GM21526 (cell line): ENCODE data around the gene DUSP9.
"Not testable (repeated sequence)": the region's sequence is repeated elsewhere in the genome, so short reads cannot be mapped to it uniquely, and the experiment has no call there.

Experiments
- ATAC-seq: cut with Tn5 transposase; IDR thresholded peaks from one replicate; pipeline ENCODE4 v1.9.1; 2021; ENCODE audit warnings: moderate library complexity; ENCODE audit not compliant: unreplicated experiment, low FRiP score

DUSP9 gene

GRCh38 chrX:153670748-153671588 is 24.0 kb downstream of the DUSP9 start:
- no peak for ATAC-seq

GRCh38 chrX:153671589-153672530 is 24.9 kb downstream of the DUSP9 start:
- no peak for ATAC-seq

GRCh38 chrX:153672531-153673427 is 25.8 kb downstream of the DUSP9 start:
- ATAC-seq = no peak

- ATAC-seq = no peak
These were observed 26.6 kb downstream of the DUSP9 start, which contains the start of gene PNCK for GRCh38 chrX:153673428-153674218. Gene PNCK (minus strand): TSS chrX:153673813. CDS start chrX:153673076, 737 bp downstream.

- no peak for ATAC-seq
These were observed 27.3 kb downstream of the DUSP9 start for GRCh38 chrX:153674219-153674851.

GRCh38 chrX:153681175-153681574 is 34.2 kb downstream of the DUSP9 start:
- no peak for ATAC-seq

GRCh38 chrX:153683486-153683885 is 36.5 kb downstream of the DUSP9 start:
- not testable (repeated sequence) for ATAC-seq

GRCh38 chrX:153684467-153685155 is 37.6 kb downstream of the DUSP9 start:
- ATAC-seq = no peak

GRCh38 chrX:153685156-153685536 is 38.1 kb downstream of the DUSP9 start:
- ATAC-seq = no peak

GRCh38 chrX:153685751-153686696 is 39.0 kb downstream of the DUSP9 start:
- ATAC-seq = no peak

- no peak for ATAC-seq
These were observed 39.7 kb downstream of the DUSP9 start for GRCh38 chrX:153686711-153687110.

- ATAC-seq = no peak
These were observed 40.4 kb downstream of the DUSP9 start, which contains the start of gene SLC6A8 for GRCh38 chrX:153687121-153688039. Gene SLC6A8 (plus strand): TSS chrX:153687926. CDS start chrX:153688575, 649 bp downstream.

GRCh38 chrX:153688071-153688470 is 41.1 kb downstream of the DUSP9 start:
- ATAC-seq = no peak

GRCh38 chrX:153688506-153688905 is 41.5 kb downstream of the DUSP9 start:
- ATAC-seq = no peak

GRCh38 chrX:153688911-153689590 is 42.0 kb downstream of the DUSP9 start:
- no peak for ATAC-seq
